ENCODE results near the gene FOXJ1. TPM values are rescaled to one million over a fixed set of nuclear protein-coding genes. Genes with fewer than 3 reads are reported as not detected.

Gene FOXJ1
- total RNA-seq, 4 donors from 2014 or later: 1.2 to 2.4 (median 1.8) TPM

DNA sequence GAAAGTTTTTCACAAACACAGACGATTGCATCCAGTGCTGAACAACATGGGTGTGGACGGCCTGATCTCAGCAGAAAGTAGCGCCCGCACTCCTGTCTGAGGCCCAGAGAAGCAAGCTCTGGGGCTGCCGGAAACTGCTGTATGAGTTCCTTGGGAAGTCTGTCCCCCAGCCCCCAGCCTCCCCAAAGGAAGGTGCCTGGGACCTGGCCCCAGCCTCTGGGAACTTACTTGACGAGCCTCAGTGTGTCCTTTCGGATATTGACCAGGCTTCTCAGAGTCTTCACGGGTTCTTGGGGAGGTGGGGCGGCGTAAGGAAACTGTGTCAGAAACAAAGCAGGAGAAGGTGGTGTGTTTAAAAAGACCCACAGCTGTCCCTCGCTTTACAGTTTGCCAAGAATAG, 32.4 kb upstream of the FOXJ1 start:
- no peak for DNase-seq (ENCODE audit: low spot score in 2 of 2)
- TF ChIP-seq, protein P1, sequence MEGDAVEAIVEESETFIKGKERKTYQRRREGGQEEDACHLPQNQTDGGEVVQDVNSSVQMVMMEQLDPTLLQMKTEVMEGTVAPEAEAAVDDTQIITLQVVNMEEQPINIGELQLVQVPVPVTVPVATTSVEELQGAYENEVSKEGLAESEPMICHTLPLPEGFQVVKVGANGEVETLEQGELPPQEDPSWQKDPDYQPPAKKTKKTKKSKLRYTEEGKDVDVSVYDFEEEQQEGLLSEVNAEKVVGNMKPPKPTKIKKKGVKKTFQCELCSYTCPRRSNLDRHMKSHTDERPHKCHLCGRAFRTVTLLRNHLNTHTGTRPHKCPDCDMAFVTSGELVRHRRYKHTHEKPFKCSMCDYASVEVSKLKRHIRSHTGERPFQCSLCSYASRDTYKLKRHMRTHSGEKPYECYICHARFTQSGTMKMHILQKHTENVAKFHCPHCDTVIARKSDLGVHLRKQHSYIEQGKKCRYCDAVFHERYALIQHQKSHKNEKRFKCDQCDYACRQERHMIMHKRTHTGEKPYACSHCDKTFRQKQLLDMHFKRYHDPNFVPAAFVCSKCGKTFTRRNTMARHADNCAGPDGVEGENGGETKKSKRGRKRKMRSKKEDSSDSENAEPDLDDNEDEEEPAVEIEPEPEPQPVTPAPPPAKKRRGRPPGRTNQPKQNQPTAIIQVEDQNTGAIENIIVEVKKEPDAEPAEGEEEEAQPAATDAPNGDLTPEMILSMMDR (IDR thresholded peaks at IDR 0.05): no peak
- no peak for TF ChIP-seq POLR2A (IDR thresholded peaks at IDR 0.05)
- 84 to 93% methylated on average over 11 of the region's 11 CpGs for WGBS, 2 donors
- H3K4me3 ChIP-seq (ENCODE audit: low read depth, poor library complexity, severe bottlenecking): no peak overlapping the region
- intact Hi-C loops (cut with DNase I; ENCODE audit: low total_unique reads): no loop called here

DNA sequence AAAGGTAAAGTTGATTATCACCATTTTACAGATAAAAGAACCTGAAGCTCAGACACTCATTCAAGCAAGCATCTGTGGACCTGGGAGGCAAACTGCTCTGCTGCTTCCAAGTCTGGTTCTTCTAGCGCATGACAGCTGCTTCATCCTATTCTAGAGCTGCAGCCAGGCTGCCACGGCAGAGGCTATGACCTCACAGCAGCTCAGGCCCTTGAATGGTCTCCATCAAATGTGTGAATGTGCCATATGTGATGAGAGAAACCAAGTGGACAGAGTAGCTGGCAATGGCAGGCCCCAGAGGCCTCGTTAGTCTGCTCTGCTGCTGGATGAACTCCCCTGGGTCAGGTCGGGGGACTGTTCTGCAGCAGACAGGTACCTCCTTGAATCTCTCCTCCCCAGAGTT, 30.7 kb upstream of the FOXJ1 start:
- H3K4me3 ChIP-seq (ENCODE audit: low read depth, poor library complexity, severe bottlenecking): no peak overlapping the region
- no peak for DNase-seq (ENCODE audit: low spot score in 2 of 2)
- TF ChIP-seq, protein P1 (IDR thresholded peaks at IDR 0.05): no peak
- no peak for TF ChIP-seq POLR2A (IDR thresholded peaks at IDR 0.05)
- intact Hi-C loops (cut with DNase I; ENCODE audit: low total_unique reads): no loop called here
- WGBS, 2 donors: 73 to 82% methylated on average over 4 of the region's 4 CpGs

DNA sequence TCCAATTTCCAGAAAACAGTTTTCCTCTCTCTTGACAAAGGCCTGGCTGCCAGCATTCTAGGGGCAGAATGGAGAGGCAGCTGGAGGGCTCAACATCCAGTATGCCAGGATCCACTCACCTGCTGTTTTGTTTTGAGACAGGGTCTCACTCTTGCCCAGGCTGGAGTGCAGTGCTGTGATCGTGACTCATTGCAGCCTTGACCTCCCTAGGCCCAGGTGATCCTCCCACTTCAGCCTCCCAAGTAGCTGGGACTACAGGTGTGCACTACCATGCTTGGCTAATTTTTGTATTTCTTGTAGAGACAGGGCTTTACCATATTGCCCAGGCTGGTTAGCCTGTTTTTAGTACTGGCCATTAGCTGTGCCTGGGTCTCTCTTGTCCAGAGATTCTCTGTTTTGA, 29.1 kb upstream of the FOXJ1 start:
- WGBS, 2 donors: 88 to 100% methylated on average over 1 of the region's 1 CpG
- intact Hi-C loops (cut with DNase I; ENCODE audit: low total_unique reads): no loop called here
- TF ChIP-seq POLR2A (IDR thresholded peaks at IDR 0.05): no peak
- TF ChIP-seq, protein P1 (IDR thresholded peaks at IDR 0.05): no peak
- no peak overlapping the region for H3K4me3 ChIP-seq (ENCODE audit: low read depth, poor library complexity, severe bottlenecking)
- no peak for DNase-seq (ENCODE audit: low spot score in 2 of 2)

DNA sequence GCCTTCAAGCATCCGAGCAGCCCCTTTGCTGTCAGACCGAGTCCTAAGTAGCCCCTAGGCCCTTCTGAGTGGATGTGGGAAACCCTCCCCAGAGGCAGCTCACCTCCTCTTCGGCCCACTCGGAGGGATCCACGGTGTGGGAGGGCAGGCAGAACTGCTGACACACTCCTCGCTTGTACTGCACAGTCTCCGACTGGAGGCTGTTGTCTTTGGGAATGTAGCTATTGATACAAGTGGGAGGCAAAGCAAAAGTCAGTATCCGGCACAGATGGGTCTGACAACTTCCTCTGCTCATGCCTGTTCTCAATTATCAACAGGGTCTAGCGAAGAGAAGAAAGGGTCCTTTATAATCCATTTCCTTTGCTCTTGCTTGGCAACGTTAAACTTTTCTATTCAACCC, 25.9 kb upstream of the FOXJ1 start:
- intact Hi-C loops (cut with DNase I; ENCODE audit: low total_unique reads): no loop called here
- no peak overlapping the region for H3K4me3 ChIP-seq (ENCODE audit: low read depth, poor library complexity, severe bottlenecking)
- TF ChIP-seq POLR2A (IDR thresholded peaks at IDR 0.05): no peak
- TF ChIP-seq, protein P1 (IDR thresholded peaks at IDR 0.05): no peak
- peak in 1 of 2 donors; percentile 39 for DNase-seq (ENCODE audit: low spot score in 2 of 2)
- 70 to 72% methylated on average over 10 of the region's 10 CpGs for WGBS, 2 donors

DNA sequence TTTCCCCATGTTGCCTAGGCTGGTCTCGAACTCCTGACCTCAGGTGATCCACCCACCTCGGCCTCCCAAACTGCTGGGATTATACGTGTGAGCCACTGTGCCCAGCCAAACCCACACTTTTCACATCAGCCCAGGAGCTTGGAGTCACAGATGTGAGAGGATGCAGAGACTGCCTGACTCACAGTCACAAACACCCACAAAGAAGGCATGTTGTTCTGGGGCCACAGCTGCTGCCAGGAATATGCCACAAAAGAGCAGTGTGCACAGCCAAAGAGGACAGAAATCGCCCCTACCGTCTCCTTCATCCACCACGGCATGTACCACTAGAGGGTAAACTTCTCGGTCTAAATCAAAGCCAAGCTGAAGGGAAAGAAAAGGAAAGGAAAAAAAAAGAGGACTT, 25.1 kb upstream of the FOXJ1 start:
- WGBS, 2 donors: 76 to 80% methylated on average over 7 of the region's 7 CpGs
- peak in 1 of 2 donors; percentile 53 for DNase-seq (ENCODE audit: low spot score in 2 of 2)
- no peak for TF ChIP-seq POLR2A (IDR thresholded peaks at IDR 0.05)
- TF ChIP-seq, protein P1 (IDR thresholded peaks at IDR 0.05): no peak
- intact Hi-C loops (cut with DNase I; ENCODE audit: low total_unique reads): no loop called here
- no peak overlapping the region for H3K4me3 ChIP-seq (ENCODE audit: low read depth, poor library complexity, severe bottlenecking)

DNA sequence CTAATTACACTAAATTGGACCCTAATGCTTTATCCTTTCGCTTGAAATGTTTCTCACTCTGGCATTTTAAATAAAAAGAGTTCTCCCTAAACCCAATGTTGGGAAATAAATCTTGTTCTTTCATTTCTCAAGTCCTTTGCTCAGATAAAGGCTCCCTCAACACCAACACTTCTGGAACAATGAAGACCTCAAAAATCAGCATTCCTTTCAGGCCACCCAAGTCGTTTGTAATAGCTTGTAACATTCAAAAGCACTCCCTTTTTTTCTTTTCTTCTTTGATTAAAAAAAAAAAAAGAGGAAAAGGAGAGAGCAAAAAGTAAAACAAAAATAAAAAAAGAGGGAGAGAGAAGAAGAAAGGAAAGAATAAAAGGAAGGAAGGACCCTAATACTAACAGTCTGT, 23.3 kb upstream of the FOXJ1 start:
- TF ChIP-seq, protein P1 (IDR thresholded peaks at IDR 0.05): no peak
- TF ChIP-seq POLR2A (IDR thresholded peaks at IDR 0.05): no peak
- WGBS, 2 donors: 66 to 79% methylated on average over 2 of the region's 2 CpGs
- H3K4me3 ChIP-seq (ENCODE audit: low read depth, poor library complexity, severe bottlenecking): no peak overlapping the region
- intact Hi-C loops (cut with DNase I; ENCODE audit: low total_unique reads): no loop called here
- no peak for DNase-seq (ENCODE audit: low spot score in 2 of 2)

Measured in lower leg skin (tissue), 4 donors.